NCI-H2029 (cell line): ENCODE data around the gene NMRAL1.
A peak's percentile ranks its signal among the peaks of the same experiment; 100 is the strongest.

ENCODE experiments used
- DNase-seq: peaks from one replicate; lab custom pipeline; 2025; lab: John Stamatoyannopoulos, UW

The NMRAL1 gene

GRCh38 chr16:4426021-4426684 lies 48.3 kb downstream of the NMRAL1 start:
- DNase-seq = no peak

- DNase-seq = peak; percentile 90
Observed at GRCh38 chr16:4425378-4426020, 48.9 kb downstream of the NMRAL1 start, which contains the start of gene DNAJA3. DNAJA3 (plus strand) TSS chr16:4425868; CDS start chr16:4425882, 14 bp downstream.

GRCh38 chr16:4420505-4421105 lies 53.8 kb downstream of the NMRAL1 start:
- DNase-seq = no peak

GRCh38 chr16:4419402-4419959 lies 54.9 kb downstream of the NMRAL1 start:
- DNase-seq = no peak

- DNase-seq = peak; percentile 93
Observed at GRCh38 chr16:4416200-4417032, 58.0 kb downstream of the NMRAL1 start, which contains the start of gene CORO7. CORO7 (minus strand) TSS chr16:4416596; CDS start chr16:4416518, 78 bp downstream.

- no peak for DNase-seq
Observed at GRCh38 chr16:4415538-4416199, 58.8 kb downstream of the NMRAL1 start.

GRCh38 chr16:4414187-4414917 lies 60.1 kb downstream of the NMRAL1 start:
- peak; percentile 23 for DNase-seq

GRCh38 chr16:4412854-4413253 lies 61.6 kb downstream of the NMRAL1 start:
- no peak for DNase-seq

- DNase-seq = no peak
Observed at GRCh38 chr16:4412159-4412558, 62.3 kb downstream of the NMRAL1 start.
